GM12878 (cell line): Measurements from ENCODE around the gene SV2B. TPM values are rescaled to one million over a fixed set of nuclear protein-coding genes. Genes with fewer than 3 reads are reported as not detected.

ENCODE experiments used
- ATAC-seq: fragments of 200-7000 bp; cut with Tn5 transposase; 3 replicates; pipeline ENCODE4 v1.9.1; 2020; ENCODE audit warnings: mild to moderate bottlenecking, moderate library complexity
- BruUV-seq: library from RNA; stranded (reverse); fragments of 400-500 nt; replicated peaks from 2 replicates; lab custom pipeline; 2021; lab: Mats Ljungman, UMichigan
- CTCF ChIA-PET: fragments of 300-600 bp; sonication (Branson Sonifier 250); formaldehyde crosslinking; extraction: SDS; loops from one replicate; lab custom pipeline; 2021; ENCODE audit warnings: inconsistent platforms; lab: Yijun Ruan, JAX
- POLR2A ChIA-PET: fragments of 350-600 bp; formaldehyde crosslinking; extraction: SDS; loops from one replicate; lab custom pipeline; 2021; ENCODE audit warnings: inconsistent platforms; lab: Charles Lee
- RAD21 ChIA-PET: fragments of 300-600 bp; sonication (Branson Sonifier 250); formaldehyde crosslinking; loops from one replicate; lab custom pipeline; 2023; ENCODE audit warnings: antibody characterized with exemption; ENCODE audit not compliant: unreplicated experiment; lab: Charles Lee
- SMC1A ChIA-PET: fragments of 300-600 bp; sonication (Branson Sonifier 250); formaldehyde crosslinking; loops from one replicate; lab custom pipeline; 2023; ENCODE audit not compliant: unreplicated experiment, uncharacterized antibody; lab: Charles Lee
- DNase-seq: peaks from one replicate; pipeline ENCODE4 v3.0.0-alpha.2; 2011; ENCODE audit warnings: low read depth, low spot score
- FAIRE-seq: peaks from 3 replicates; lab custom pipeline; 2011; peaks lifted over from hg19 to GRCh38; lab: Jason Lieb, UNC
- H2AFZ ChIP-seq: 2 replicates; pipeline ENCODE4 v1.6.0; 2011; ENCODE audit warnings: low read depth, low read length, control low read depth; ENCODE audit not compliant: control insufficient read depth
- H3K27ac ChIP-seq: 2 replicates; pipeline ENCODE4 v1.5.1; 2011; ENCODE audit warnings: control low read depth; ENCODE audit not compliant: control insufficient read depth, insufficient read depth
- H3K27me3 ChIP-seq, 2 experiments: replicated peaks in 1 of 2; 2 replicates each; pipeline versions ENCODE4 v1.6.0 to v1.6.1; 2011; ENCODE audit warnings: low read length in 1 of 2; ENCODE audit not compliant: control insufficient read depth in 2 of 2, insufficient read depth in 2 of 2
- H3K36me3 ChIP-seq, 2 experiments: 2 replicates each; pipeline ENCODE4 v1.5.1; 2011; ENCODE audit warnings: low read length in 1 of 2; ENCODE audit not compliant: control insufficient read depth in 2 of 2, insufficient read depth in 2 of 2
- H3K4me1 ChIP-seq: 2 replicates; pipeline ENCODE4 v1.6.1; 2011; ENCODE audit warnings: mild to moderate bottlenecking, low read length, moderate library complexity, mixed read lengths; ENCODE audit not compliant: control insufficient read depth, insufficient read depth
- H3K4me2 ChIP-seq: 2 replicates; pipeline ENCODE4 v1.6.0; 2011; ENCODE audit warnings: control low read depth; ENCODE audit not compliant: control insufficient read depth, insufficient read depth
- H3K4me3 ChIP-seq: fragments of 200-600 bp; sonication (generic); 2 replicates; pipeline ENCODE4 v1.5.1; 2016
- H3K79me2 ChIP-seq: 2 replicates; pipeline ENCODE4 v1.6.0; 2011; ENCODE audit warnings: low read length; ENCODE audit not compliant: control insufficient read depth, insufficient read depth
- H3K9ac ChIP-seq: 2 replicates; pipeline ENCODE4 v1.8.0; 2011; ENCODE audit warnings: low read length, control low read depth, mixed read lengths; ENCODE audit not compliant: control insufficient read depth, insufficient read depth
- H3K9me3 ChIP-seq: replicated peaks from 3 replicates; pipeline ENCODE4 v1.5.1; 2011; ENCODE audit warnings: mild to moderate bottlenecking, low read length; ENCODE audit not compliant: control insufficient read depth, insufficient read depth
- H4K20me1 ChIP-seq: 2 replicates; pipeline ENCODE4 v1.6.0; 2011; ENCODE audit not compliant: control insufficient read depth, insufficient read depth
- CBFB ChIP-seq: IDR thresholded peaks from 2 replicates; pipeline ENCODE4 v1.6.1; 2016; ENCODE audit warnings: antibody characterized with exemption, low read depth
- CREM ChIP-seq: IDR thresholded peaks from 2 replicates; pipeline ENCODE4 v1.6.1; 2014; ENCODE audit warnings: antibody characterized with exemption, low read depth
- CUX1 ChIP-seq: IDR thresholded peaks from 2 replicates; pipeline ENCODE4 v1.6.1; 2012; ENCODE audit warnings: improper control_type of control experiment, low read depth, low read length; ENCODE audit not compliant: insufficient replicate concordance
- E4F1 ChIP-seq: fragments of 450-650 bp; IDR thresholded peaks from 2 replicates; pipeline ENCODE4 v1.6.1; 2018; ENCODE audit warnings: borderline replicate concordance, mild to moderate bottlenecking; ENCODE audit not compliant: partially characterized antibody
- EED ChIP-seq: sonication (generic); IDR thresholded peaks from 2 replicates; pipeline ENCODE4 v1.6.1; 2016; ENCODE audit warnings: antibody characterized with exemption, low read depth
- ETV6 ChIP-seq, 2 experiments: fragments of 450-650 bp in 1 of 2; IDR thresholded peaks in 1 of 2; conservative IDR thresholded peaks in 1 of 2; 2 replicates each; pipeline ENCODE4 v1.6.1; 2014; ENCODE audit warnings: antibody characterized with exemption in 1 of 2, borderline replicate concordance in 1 of 2, low read depth in 1 of 2, mild to moderate bottlenecking in 1 of 2, moderate library complexity in 1 of 2
- FOS ChIP-seq: IDR thresholded peaks from 3 replicates; pipeline ENCODE4 v1.6.1; 2011; ENCODE audit warnings: borderline replicate concordance; ENCODE audit not compliant: insufficient read length; ENCODE audit errors: extremely low read depth
- FOXM1 ChIP-seq: IDR thresholded peaks from 2 replicates; pipeline ENCODE4 v1.6.1; 2012; ENCODE audit warnings: low read depth, mild to moderate bottlenecking, inconsistent platforms, low read length, moderate library complexity
- JUNB ChIP-seq: IDR thresholded peaks from 2 replicates; pipeline ENCODE4 v1.6.1; 2016; ENCODE audit warnings: antibody characterized with exemption, mild to moderate bottlenecking
- MAX ChIP-seq: IDR thresholded peaks from 2 replicates; pipeline ENCODE4 v1.6.1; 2012; ENCODE audit warnings: low read depth, low read length, improper control_type of control experiment
- MTA2 ChIP-seq: fragments of 450-650 bp; IDR thresholded peaks from 2 replicates; pipeline ENCODE4 v1.6.1; 2016; ENCODE audit warnings: low read depth, mild to moderate bottlenecking, moderate library complexity
- NFYA ChIP-seq: IDR thresholded peaks from 2 replicates; pipeline ENCODE4 v1.6.1; 2011; ENCODE audit warnings: low read depth, mild to moderate bottlenecking, low read length, improper control_type of control experiment, borderline replicate concordance
- POLR2AphosphoS2 ChIP-seq: IDR thresholded peaks from 2 replicates; pipeline ENCODE4 v1.6.1; 2011; ENCODE audit warnings: low read depth, mild to moderate bottlenecking, low read length, improper control_type of control experiment, moderate library complexity
- RUNX3 ChIP-seq: IDR thresholded peaks from 2 replicates; pipeline ENCODE4 v1.6.1; 2012; ENCODE audit warnings: low read length, inconsistent platforms
- SMARCA5 ChIP-seq: fragments of 450-650 bp; IDR thresholded peaks from 2 replicates; pipeline ENCODE4 v1.6.1; 2017; ENCODE audit warnings: mild to moderate bottlenecking
- SMC3 ChIP-seq: IDR thresholded peaks from 2 replicates; pipeline ENCODE4 v1.6.1; 2011; ENCODE audit warnings: low read length, improper control_type of control experiment, borderline replicate concordance
- WGBS: methylation state at CpG from one replicate; pipeline ENCODE4 v1.1.6; 2016; ENCODE audit warnings: low lambda C conversion rate; ENCODE audit not compliant: insufficient replicate concordance, insufficient coverage; ENCODE audit errors: missing lambda C conversion rate; 5-methylcytosine and 5-hydroxymethylcytosine counted together
- in situ Hi-C: fragments of 300-500 bp; cut with MboI; formaldehyde crosslinking; loops from 9 replicates; pipeline ENCODE4 v1.14.3; 2018; ENCODE audit warnings: mixed read lengths
- intact Hi-C: fragments of 100-400 bp; cut with micrococcal nuclease; formaldehyde crosslinking; loops from one replicate; pipeline ENCODE4 v1.14.2; 2022; ENCODE audit not compliant: unreplicated experiment
- polyA plus RNA-seq, 11 experiments: library from polyadenylated mRNA; depleted of rRNA in 4 of 11; unstranded in 6 of 11; stranded (reverse) in 5 of 11; fragments of >200 nt; fragmentation: Nextera tagmentation in 4 of 11; fragmentation: Illumina TruSeq in 1 of 11; extraction: Ambion mirVana in 4 of 11; extraction: Trizol in 1 of 11; gene quantifications; 1 replicate in 1 of 11; 2 replicates in 10 of 11; pipeline versions ENCODE4 v1.2.1 to v1.2.3, GENCODE V29; 2011 to 2016; ENCODE audit warnings: inconsistent platforms in 2 of 11, missing spikeins in 2 of 11, low read depth in 1 of 11
- total RNA-seq, 4 experiments: library from RNA; depleted of rRNA in 3 of 4; stranded (reverse); fragments of >200 nt in 3 of 4; fragmentation: Illumina TruSeq in 1 of 4; extraction: Trizol in 1 of 4; gene quantifications; 2 replicates each; pipeline versions ENCODE4 v1.2.1 to v1.2.3, GENCODE V29; 2013 to 2021

The SV2B gene
- total and polyA plus RNA-seq, 10 of the 15 experiments (the other 5 are each of a cell fraction or from before 2014, with no cell fraction given): 0.03 to 1.7 (median 1.3) TPM

GRCh38 chr15:91192285-91192684 is 92.2 kb downstream of the SV2B start:
- Histone ChIP-seq H3K27me3 (no peaks in the 10 kb centered on the region), H3K9me3 (no peaks in the 10 kb centered on the region), H3K9ac (no peak overlapping the region), H2AFZ (no peak overlapping the region), H3K79me2 (no peaks in the 10 kb centered on the region), H4K20me1 (no peaks in the 10 kb centered on the region), H3K4me1 (no peaks in the 10 kb centered on the region), H3K4me3 (no peak overlapping the region), H3K36me3 (no peaks in the 10 kb centered on the region), H3K27ac (no peak overlapping the region), H3K4me2 (no peak overlapping the region)
- SMC1A ChIA-PET: no interaction called here
- no TSS peak for BruUV-seq
- RAD21 ChIA-PET: no interaction called here
- POLR2A ChIA-PET: no interaction called here
- CTCF ChIA-PET: no interaction called here
- WGBS: 29% methylated on average over 1 of the region's 1 CpG
- intact Hi-C loops (no loop called here), in situ Hi-C loops (no loop called here)
- FAIRE-seq (no peak), ATAC-seq (no peak), DNase-seq (no peak)
- TF ChIP-seq NFYA: no peak
- TF ChIP-seq FOS: no peak
- TF ChIP-seq EED: 0 out of 2 replicates have a peak, but pooled peaks have one; percentile 47
- TF ChIP-seq E4F1: no peak
- TF ChIP-seq SMC3: no peak
- TF ChIP-seq JUNB: no peak
- peak; percentile 41; the same call in 1 of the 2 replicates for TF ChIP-seq CREM
- TF ChIP-seq MTA2: no peak
- peak; percentile 34; the same call in 1 of the 2 replicates for TF ChIP-seq FOXM1
- no peak for TF ChIP-seq CUX1
- TF ChIP-seq SMARCA5: no peak
- no peak for TF ChIP-seq POLR2AphosphoS2
- no peak for TF ChIP-seq CBFB
- peak; percentile 74; the same call in 1 of the 2 replicates for TF ChIP-seq RUNX3
- TF ChIP-seq MAX: no peak
- 0 out of 4 replicates have a peak, but pooled peaks of 1 of the 2 experiments have one; percentile 28 for TF ChIP-seq ETV6 (conservative IDR thresholded peaks at IDR 0.05 in 1 of 2, IDR thresholded peaks at IDR 0.05 in 1 of 2; ENCODE audit: borderline replicate concordance in 1 of 2, low read depth in 1 of 2)
